H1 (cell line): Measurements from ENCODE around the gene SEMA6A.

Experiments used
- CHD2 ChIP-seq: IDR thresholded peaks from 2 replicates; pipeline ENCODE4 v1.6.1; 2012; ENCODE audit warnings: low read length, improper control_type of control experiment
- JUN ChIP-seq: IDR thresholded peaks from 2 replicates; pipeline ENCODE4 v1.6.1; 2011; ENCODE audit warnings: low read depth, mild to moderate bottlenecking, improper control_type of control experiment, low read length
- POLR2A ChIP-seq, 2 experiments: IDR thresholded peaks; 1 replicate in 1 of 2; 2 replicates in 1 of 2; pipeline ENCODE4 v1.6.1; 2011; ENCODE audit warnings: low read depth in 2 of 2, low read length in 2 of 2, mild to moderate bottlenecking in 2 of 2; ENCODE audit errors: control extremely low read depth in 1 of 2
- YY1 ChIP-seq: IDR thresholded peaks from 2 replicates; pipeline ENCODE4 v1.6.1; 2011; ENCODE audit warnings: low read depth, mild to moderate bottlenecking, low read length

- no peak for TF ChIP-seq JUN
- TF ChIP-seq POLR2A (IDR thresholded peaks at IDR 0.05; ENCODE audit: control extremely low read depth in 1 of 2, low read depth in 2 of 2, low read length in 2 of 2) = no peak
- no peak for TF ChIP-seq CHD2
- TF ChIP-seq YY1 = no peak
Observed at GRCh38 chr5:116395631-116396203, 178.9 kb downstream of the SEMA6A start.
